GM11168 (cell line): ENCODE results near the gene HNRNPAB.

Source experiments
- in situ Hi-C: fragments of 300-500 bp; cut with MboI; formaldehyde crosslinking; loops from one replicate; pipeline ENCODE4 v1.12.0; 2022; ENCODE audit warnings: low sequenced_read_pairs; ENCODE audit not compliant: unreplicated experiment

Gene HNRNPAB

GRCh38 chr5:178204182-178204934, at the start of gene HNRNPAB:
TSS of gene HNRNPAB (plus strand) at chr5:178204533. CDS start at chr5:178204838, 305 bp downstream.
- in situ Hi-C loops: no loop called here

- in situ Hi-C loops: no loop called here
Observed at GRCh38 chr5:178155065-178155464, 49.3 kb upstream of the HNRNPAB start.

- in situ Hi-C loops: loop anchor here (5.0 kb wide), 1 partner anchor 83 kb away; no protein-coding TSS in a partner anchor
Observed at GRCh38 chr5:178160176-178160575, 44.2 kb upstream of the HNRNPAB start.

GRCh38 chr5:178162481-178162880, 41.9 kb upstream of the HNRNPAB start:
- in situ Hi-C loops: loop anchor here (5.0 kb wide), 1 partner anchor 85 kb away; no protein-coding TSS in a partner anchor

GRCh38 chr5:178163772-178164735, 40.3 kb upstream of the HNRNPAB start:
- in situ Hi-C loops: loop anchor here (5.0 kb wide), 1 partner anchor 87 kb away; no protein-coding TSS in a partner anchor

- in situ Hi-C loops: no loop called here
Observed at GRCh38 chr5:178165581-178165980, 38.8 kb upstream of the HNRNPAB start.

GRCh38 chr5:178170455-178170854, 33.9 kb upstream of the HNRNPAB start:
- in situ Hi-C loops: no loop called here

- in situ Hi-C loops: no loop called here
Observed at GRCh38 chr5:178174456-178174855, 29.9 kb upstream of the HNRNPAB start.

GRCh38 chr5:178176791-178177190, 27.5 kb upstream of the HNRNPAB start:
- in situ Hi-C loops: no loop called here

- in situ Hi-C loops: no loop called here
Observed at GRCh38 chr5:178177569-178177968, 26.8 kb upstream of the HNRNPAB start.

GRCh38 chr5:178180141-178180863, 24.0 kb upstream of the HNRNPAB start:
- in situ Hi-C loops: no loop called here

- in situ Hi-C loops: no loop called here
Observed at GRCh38 chr5:178182158-178182876, 22.0 kb upstream of the HNRNPAB start.

GRCh38 chr5:178186427-178186826, 17.9 kb upstream of the HNRNPAB start:
- in situ Hi-C loops: no loop called here

- in situ Hi-C loops: no loop called here
Observed at GRCh38 chr5:178187014-178187413, 17.3 kb upstream of the HNRNPAB start, which contains the start of gene GMCL2. TSS of gene GMCL2 (minus strand) at chr5:178187371. CDS start at chr5:178187299, 72 bp downstream.

GRCh38 chr5:178189433-178189832, 14.9 kb upstream of the HNRNPAB start:
- in situ Hi-C loops: no loop called here

GRCh38 chr5:178191661-178192060, 12.7 kb upstream of the HNRNPAB start:
- in situ Hi-C loops: no loop called here

GRCh38 chr5:178192244-178192643, 12.1 kb upstream of the HNRNPAB start:
- in situ Hi-C loops: no loop called here

GRCh38 chr5:178192787-178193186, 11.5 kb upstream of the HNRNPAB start:
- in situ Hi-C loops: no loop called here

GRCh38 chr5:178193251-178193809, 11.0 kb upstream of the HNRNPAB start:
- in situ Hi-C loops: no loop called here
